ENCODE results near the gene PTH2.

- no peak for TF ChIP-seq EZH2 (IDR thresholded peaks at IDR 0.05; ENCODE audit: insufficient read depth, low read length)
- no peak for TF ChIP-seq CTCF (IDR thresholded peaks at IDR 0.05; ENCODE audit: insufficient read depth, low read depth, low read length)
Measured at GRCh38 chr19:49461656-49462055, 38.4 kb upstream of the PTH2 start.
